A549 (cell line): Measurements from ENCODE around the gene NCAPD2. TPM values are rescaled to one million over a fixed set of nuclear protein-coding genes. Genes with fewer than 3 reads are reported as not detected.

ENCODE experiments used
- ATAC-seq, 2 experiments: fragments of 200-7000 bp in 1 of 2; fragments of >200 bp in 1 of 2; cut with Nextera tagmentation in 1 of 2; cut with Tn5 transposase in 1 of 2; 3 replicates each; pipeline versions ENCODE4 v1.8.0 to v1.9.1; 2018 to 2020; ENCODE audit warnings: mild to moderate bottlenecking in 1 of 2, moderate library complexity in 1 of 2
- CTCF ChIA-PET: fragments of 300-600 bp; sonication (Branson Sonifier 250); formaldehyde crosslinking; extraction: SDS; loops from one replicate; lab custom pipeline; 2021; ENCODE audit warnings: antibody characterized with exemption, inconsistent platforms; lab: Yijun Ruan, JAX
- POLR2A ChIA-PET: fragments of 350-600 bp; formaldehyde crosslinking; extraction: SDS; loops from one replicate; lab custom pipeline; 2021; ENCODE audit warnings: antibody characterized with exemption, inconsistent platforms; lab: Yijun Ruan, JAX
- DNase-seq, 2 experiments: peaks; one replicate each; pipeline versions ENCODE4 v3.0.0 to v3.0.0-alpha.2; 2011 to 2016; ENCODE audit warnings: low read depth in 1 of 2, low spot score in 1 of 2
- FAIRE-seq: peaks from 2 replicates; lab custom pipeline; 2011; peaks lifted over from hg19 to GRCh38; lab: Jason Lieb, UNC
- H3K27ac ChIP-seq, 2 experiments: fragments of >200 bp; sonication (Bioruptor Twin); formaldehyde crosslinking; 3 replicates each; pipeline ENCODE4 v1.5.1; 2016 to 2017
- H3K4me1 ChIP-seq: fragments of >200 bp; sonication (Bioruptor Twin); formaldehyde crosslinking; 3 replicates; pipeline ENCODE4 v1.6.1; 2016
- H3K4me2 ChIP-seq: fragments of >200 bp; sonication (Bioruptor Twin); formaldehyde crosslinking; 3 replicates; pipeline ENCODE4 v1.6.1; 2016
- H3K4me3 ChIP-seq: fragments of >200 bp; sonication (Bioruptor Twin); formaldehyde crosslinking; 3 replicates; pipeline ENCODE4 v1.5.1; 2016
- H3K9me3 ChIP-seq: fragments of >200 bp; sonication (Bioruptor Twin); formaldehyde crosslinking; 3 replicates; pipeline ENCODE4 v1.6.1; 2016
- CBX2 ChIP-seq: fragments of 200-600 bp; sonication (generic); IDR thresholded peaks from 2 replicates; pipeline ENCODE4 v1.6.1; 2016; ENCODE audit warnings: low read depth, mild to moderate bottlenecking, borderline replicate concordance
- CEBPB ChIP-seq, 2 experiments: fragments of >200 bp in 1 of 2; sonication (Bioruptor Twin) in 1 of 2; formaldehyde crosslinking in 1 of 2; IDR thresholded peaks; 2 replicates each; pipeline ENCODE4 v1.6.1; 2012 to 2016
- CHD4 ChIP-seq: fragments of 200-600 bp; sonication (generic); IDR thresholded peaks from 2 replicates; pipeline ENCODE4 v1.6.1; 2016; ENCODE audit warnings: antibody characterized with exemption, mild to moderate bottlenecking, borderline replicate concordance
- EHMT2 ChIP-seq: fragments of 200-600 bp; sonication (generic); IDR thresholded peaks from 2 replicates; pipeline ENCODE4 v1.6.1; 2016; ENCODE audit warnings: antibody characterized with exemption, low read depth, mild to moderate bottlenecking, moderate library complexity
- FOSL2 ChIP-seq, 2 experiments: fragments of 450-650 bp in 1 of 2; fragments of >200 bp in 1 of 2; sonication (Bioruptor Twin) in 1 of 2; formaldehyde crosslinking; IDR thresholded peaks; 2 replicates each; pipeline versions ENCODE4 v1.5.0 to v1.6.1; 2016 to 2020; ENCODE audit warnings: mild to moderate bottlenecking in 1 of 2, moderate library complexity in 1 of 2
- FOXS1 ChIP-seq: fragments of 250-450 bp; sonication (Bioruptor Pico); IDR thresholded peaks from 2 replicates; pipeline ENCODE4 v1.5.0; 2020; ENCODE audit warnings: mild to moderate bottlenecking, moderate library complexity
- HEYL ChIP-seq: fragments of 250-450 bp; sonication (Bioruptor Pico); IDR thresholded peaks from 2 replicates; pipeline ENCODE4 v1.8.0; 2021; ENCODE audit warnings: mild to moderate bottlenecking, moderate library complexity
- HOXB5 ChIP-seq: fragments of 250-450 bp; sonication (Bioruptor Pico); IDR thresholded peaks from 2 replicates; pipeline ENCODE4 v1.5.0; 2020; ENCODE audit warnings: mild to moderate bottlenecking, moderate library complexity
- JUN ChIP-seq, 2 experiments: fragments of >200 bp; sonication (Bioruptor Twin); formaldehyde crosslinking; IDR thresholded peaks; 2 replicates in 1 of 2; 3 replicates in 1 of 2; pipeline ENCODE4 v1.6.1; 2016 to 2017
- JUNB ChIP-seq: fragments of >200 bp; sonication (Bioruptor Twin); formaldehyde crosslinking; IDR thresholded peaks from 2 replicates; pipeline ENCODE4 v1.6.1; 2016
- MAFK ChIP-seq: fragments of 450-650 bp; IDR thresholded peaks from 2 replicates; pipeline ENCODE4 v1.6.1; 2014; ENCODE audit not compliant: partially characterized antibody
- MAZ ChIP-seq: fragments of 150-350 bp; IDR thresholded peaks from 2 replicates; pipeline ENCODE4 v1.6.1; 2014; ENCODE audit warnings: antibody characterized with exemption, low read depth, low read length, borderline replicate concordance
- MYC ChIP-seq: IDR thresholded peaks from 2 replicates; pipeline ENCODE4 v1.6.1; 2012; ENCODE audit warnings: mild to moderate bottlenecking, inconsistent platforms, low read length, improper control_type of control experiment, borderline replicate concordance
- NPAS2 ChIP-seq: fragments of 250-450 bp; sonication (Bioruptor Pico); IDR thresholded peaks from 2 replicates; pipeline ENCODE4 v1.8.0; 2022; ENCODE audit warnings: mild to moderate bottlenecking, moderate library complexity, borderline replicate concordance
- PHF8 ChIP-seq: fragments of 200-600 bp; sonication (generic); IDR thresholded peaks from 2 replicates; pipeline ENCODE4 v1.6.1; 2016; ENCODE audit warnings: low read depth, mild to moderate bottlenecking, antibody characterized with exemption, moderate library complexity, borderline replicate concordance
- POLR2A ChIP-seq: IDR thresholded peaks from 2 replicates; pipeline ENCODE4 v1.6.1; 2012; ENCODE audit warnings: mild to moderate bottlenecking, low read length
- RAD21 ChIP-seq, 2 experiments: fragments of >200 bp in 1 of 2; sonication (Bioruptor Twin) in 1 of 2; formaldehyde crosslinking in 1 of 2; IDR thresholded peaks in 1 of 2; conservative IDR thresholded peaks in 1 of 2; 2 replicates in 1 of 2; 3 replicates in 1 of 2; pipeline ENCODE4 v1.6.1; 2012 to 2018; ENCODE audit warnings: inconsistent platforms in 1 of 2
- RARB ChIP-seq: fragments of 250-450 bp; sonication (Bioruptor Pico); IDR thresholded peaks from 2 replicates; pipeline ENCODE4 v1.8.0; 2021; ENCODE audit warnings: mild to moderate bottlenecking, moderate library complexity
- RNF2 ChIP-seq: fragments of 200-600 bp; sonication (generic); IDR thresholded peaks from 2 replicates; pipeline ENCODE4 v1.6.1; 2016; ENCODE audit warnings: low read depth, mild to moderate bottlenecking, antibody characterized with exemption, moderate library complexity, borderline replicate concordance
- SMC3 ChIP-seq: fragments of >200 bp; sonication (Bioruptor Twin); formaldehyde crosslinking; IDR thresholded peaks from 3 replicates; pipeline ENCODE4 v1.6.1; 2018; ENCODE audit warnings: inconsistent platforms
- SREBF2 ChIP-seq: fragments of 450-650 bp; IDR thresholded peaks from 2 replicates; pipeline ENCODE4 v1.6.1; 2014; ENCODE audit warnings: mild to moderate bottlenecking, moderate library complexity
- TFCP2L1 ChIP-seq: fragments of 250-450 bp; sonication (Bioruptor Pico); IDR thresholded peaks from 2 replicates; pipeline ENCODE4 v1.5.0; 2021; ENCODE audit warnings: mild to moderate bottlenecking
- TP53 ChIP-seq: fragments of 250-450 bp; sonication (Bioruptor Pico); IDR thresholded peaks from 2 replicates; pipeline ENCODE4 v1.5.0; 2021; ENCODE audit warnings: mild to moderate bottlenecking, moderate library complexity
- ZC3H11A ChIP-seq: fragments of 450-650 bp; IDR thresholded peaks from 2 replicates; pipeline ENCODE4 v1.6.1; 2014; ENCODE audit warnings: antibody characterized with exemption, mild to moderate bottlenecking
- ZSCAN20 ChIP-seq: fragments of 250-450 bp; sonication (Bioruptor Pico); IDR thresholded peaks from 2 replicates; pipeline ENCODE4 v1.8.0; 2022; ENCODE audit warnings: mild to moderate bottlenecking, moderate library complexity
- WGBS: methylation state at CpG from one replicate; pipeline ENCODE4 v1.1.6; 2017; ENCODE audit errors: missing lambda C conversion rate; 5-methylcytosine and 5-hydroxymethylcytosine counted together
- polyA plus RNA-seq, 4 experiments: library from polyadenylated mRNA; depleted of rRNA in 3 of 4; stranded (reverse); fragments of >200 nt; fragmentation: RNase III in 1 of 4; extraction: RNeasy Plus Mini Kit Qiagen cat#74134 plus additional on column Dnase treatment in 1 of 4; gene quantifications; 2 replicates in 3 of 4; 3 replicates in 1 of 4; pipeline ENCODE4 v1.2.3, GENCODE V29; 2011 to 2017
- TF ChIP-seq, protein P1 (sequence below): IDR thresholded peaks from 2 replicates; pipeline ENCODE4 v1.6.1; 2012

NCAPD2 gene
- polyA plus RNA-seq, 2 of the 4 experiments (the other 2 are of a cell fraction): 82.0 to 130 TPM

DNA sequence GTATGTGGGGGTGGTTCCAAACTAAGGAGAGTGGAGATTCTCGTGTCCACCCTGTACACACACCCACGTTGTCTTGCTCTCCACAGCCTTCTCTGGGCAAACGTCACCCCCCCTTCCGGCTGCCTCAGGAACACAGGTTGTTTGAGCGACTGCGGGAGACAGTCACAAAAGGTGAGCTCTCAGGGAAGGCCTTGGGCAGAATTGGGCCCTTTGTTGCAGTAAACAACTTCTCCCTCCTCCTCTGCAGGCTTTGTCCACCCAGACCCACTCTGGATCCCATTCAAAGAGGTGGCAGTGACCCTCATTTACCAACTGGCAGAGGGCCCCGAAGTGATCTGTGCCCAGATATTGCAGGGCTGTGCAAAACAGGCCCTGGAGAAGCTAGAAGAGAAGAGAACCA, 32.3 kb downstream of the NCAPD2 start:
- peaks cover 2% of the 10 kb centered on the region; the same call in 2 of the 3 replicates for H3K4me1 ChIP-seq
- H3K9me3 ChIP-seq: no peaks in the 10 kb centered on the region
- no peak for FAIRE-seq
- no peak overlapping the region for H3K4me2 ChIP-seq
- ATAC-seq: no peak
- H3K4me3 ChIP-seq: no peak overlapping the region
- no peak for TF ChIP-seq HEYL (CRISPR knock-in tag)
- no peak for TF ChIP-seq MAFK
- TF ChIP-seq, protein P1, sequence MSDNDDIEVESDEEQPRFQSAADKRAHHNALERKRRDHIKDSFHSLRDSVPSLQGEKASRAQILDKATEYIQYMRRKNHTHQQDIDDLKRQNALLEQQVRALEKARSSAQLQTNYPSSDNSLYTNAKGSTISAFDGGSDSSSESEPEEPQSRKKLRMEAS: no peak
- no peak for TF ChIP-seq RNF2
- TF ChIP-seq ZSCAN20 (CRISPR knock-in tag): no peak
- no peak for TF ChIP-seq CBX2
- TF ChIP-seq EHMT2: no peak
- TF ChIP-seq SMC3: no peak
- TF ChIP-seq MAZ: no peak
- no peak for TF ChIP-seq FOSL2 (IDR thresholded peaks at IDR 0.05)
- TF ChIP-seq FOSL2 (CRISPR knock-in tag; IDR thresholded peaks at IDR 0.05): no peak
- no peak for TF ChIP-seq CEBPB (IDR thresholded peaks at IDR 0.05)
- TF ChIP-seq FOXS1 (CRISPR knock-in tag): no peak
- WGBS: 86% methylated on average over 7 of the region's 7 CpGs
- ChIA-PET CTCF (interaction anchor here (0.9 to 1.5 kb wide), 7 partner anchors 10 to 116 kb away, joined by 3 to 7 read pairs (median 3); no protein-coding TSS in a partner anchor), POLR2A (no interaction called here)
- DNase-seq: no peak
- H3K27ac ChIP-seq: no peak overlapping the region

DNA sequence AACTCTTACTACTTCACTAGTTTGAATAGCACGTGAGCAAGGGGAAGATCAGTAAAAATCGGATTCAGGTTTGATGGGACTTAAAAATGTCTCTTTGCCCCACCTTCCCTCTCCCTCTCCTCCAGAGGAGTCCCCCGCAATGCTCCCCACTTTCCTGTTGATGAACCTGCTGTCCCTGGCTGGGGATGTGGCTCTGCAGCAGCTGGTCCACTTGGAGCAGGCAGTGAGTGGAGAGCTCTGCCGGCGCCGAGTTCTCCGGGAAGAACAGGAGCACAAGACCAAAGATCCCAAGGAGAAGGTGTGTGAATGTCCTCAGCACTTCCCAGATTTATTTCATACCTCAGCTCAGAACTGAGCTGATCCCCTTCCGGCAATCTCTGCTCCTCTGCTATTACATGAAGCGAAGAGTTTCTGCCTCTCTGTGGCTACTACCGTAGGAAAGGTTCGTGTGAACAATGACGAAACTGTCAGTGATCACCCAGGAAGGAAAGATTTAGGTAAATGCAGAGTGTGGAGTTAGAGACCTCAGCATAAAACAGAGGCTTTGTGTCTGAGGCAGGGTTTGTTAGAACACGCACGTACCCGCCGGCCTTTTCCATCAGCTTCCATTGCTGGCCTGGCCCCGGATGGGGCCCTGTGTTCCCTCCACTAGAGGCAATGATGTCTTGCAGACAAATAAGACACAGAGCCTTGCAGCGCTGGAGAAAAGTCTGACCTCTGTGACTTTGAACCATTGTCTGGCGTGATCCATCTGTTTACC, 33.0 kb downstream of the NCAPD2 start:
- FAIRE-seq (no peak), DNase-seq (no peak), ATAC-seq (no peak)
- Histone ChIP-seq H3K4me1 (peaks cover 10% of the 10 kb centered on the region), H3K4me2 (no peak overlapping the region), H3K27ac (no peak overlapping the region), H3K9me3 (no peaks in the 10 kb centered on the region), H3K4me3 (no peak overlapping the region)
- 90% methylated on average over 19 of the region's 19 CpGs for WGBS
- TF ChIP-seq RNF2 (no peak), POLR2A (no peak), PHF8 (no peak), RARB (CRISPR knock-in tag) (no peak), ZC3H11A (no peak), SREBF2 (no peak), CHD4 (no peak), TP53 (CRISPR knock-in tag) (no peak), RAD21 (conservative IDR thresholded peaks at IDR 0.05 in 1 of 2, IDR thresholded peaks at IDR 0.05 in 1 of 2) (no peak), JUNB (no peak), MYC (no peak), HOXB5 (no peak), JUN (IDR thresholded peaks at IDR 0.05) (no peak), FOSL2 (IDR thresholded peaks at IDR 0.05) (no peak), FOSL2 (CRISPR knock-in tag; IDR thresholded peaks at IDR 0.05) (no peak), MAFK (no peak), NPAS2 (CRISPR knock-in tag) (no peak), TFCP2L1 (no peak)
- TF ChIP-seq, protein P1: no peak
- POLR2A ChIA-PET: no interaction called here
- CTCF ChIA-PET: interaction anchor here (0.6 to 3.1 kb wide), 9 partner anchors 10 to 418 kb away, joined by 3 to 27 read pairs (median 3); no protein-coding TSS in a partner anchor
